HG03108 (cell line): ENCODE results near the gene JMJD4.

Experiments
- ATAC-seq: cut with Tn5 transposase; IDR thresholded peaks from one replicate; pipeline ENCODE4 v1.9.1; 2021; ENCODE audit warnings: moderate library complexity; ENCODE audit not compliant: unreplicated experiment

JMJD4 gene

DNA sequence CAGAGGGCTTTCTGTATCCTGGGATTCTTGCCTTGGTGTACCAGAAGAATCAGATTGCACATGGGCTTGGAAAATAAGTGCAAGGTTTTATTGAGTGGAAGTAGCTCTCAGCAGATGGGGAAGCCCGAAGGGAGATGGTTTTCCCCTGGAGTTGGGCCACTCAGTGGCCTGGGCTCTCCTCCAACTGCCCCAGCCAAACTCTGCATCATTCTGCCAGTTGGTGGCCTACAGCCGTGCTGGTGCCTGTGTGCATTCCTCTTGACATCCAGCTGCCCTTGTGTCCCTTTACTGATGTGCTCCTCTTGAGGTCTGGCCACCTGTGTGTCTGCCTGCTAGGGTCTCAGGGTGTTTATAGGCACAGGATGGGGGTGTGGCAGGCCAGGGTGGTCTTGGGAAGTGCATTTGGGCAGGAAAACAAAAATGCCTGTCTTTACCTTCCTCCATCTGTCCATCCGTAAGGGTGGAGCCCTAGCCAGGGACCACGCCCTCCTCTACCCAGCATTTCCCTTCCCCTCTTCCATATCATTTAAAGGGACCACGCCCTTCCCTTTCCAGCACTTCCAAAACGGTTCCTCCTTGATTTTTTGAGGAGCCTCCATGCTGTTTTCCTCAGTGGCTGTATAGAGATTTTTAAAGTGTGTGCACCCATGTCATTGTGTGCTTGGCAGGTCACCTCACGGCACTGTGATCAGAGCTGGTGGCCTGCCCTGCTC lies 19.1 kb upstream of the JMJD4 start:
- no peak for ATAC-seq

DNA sequence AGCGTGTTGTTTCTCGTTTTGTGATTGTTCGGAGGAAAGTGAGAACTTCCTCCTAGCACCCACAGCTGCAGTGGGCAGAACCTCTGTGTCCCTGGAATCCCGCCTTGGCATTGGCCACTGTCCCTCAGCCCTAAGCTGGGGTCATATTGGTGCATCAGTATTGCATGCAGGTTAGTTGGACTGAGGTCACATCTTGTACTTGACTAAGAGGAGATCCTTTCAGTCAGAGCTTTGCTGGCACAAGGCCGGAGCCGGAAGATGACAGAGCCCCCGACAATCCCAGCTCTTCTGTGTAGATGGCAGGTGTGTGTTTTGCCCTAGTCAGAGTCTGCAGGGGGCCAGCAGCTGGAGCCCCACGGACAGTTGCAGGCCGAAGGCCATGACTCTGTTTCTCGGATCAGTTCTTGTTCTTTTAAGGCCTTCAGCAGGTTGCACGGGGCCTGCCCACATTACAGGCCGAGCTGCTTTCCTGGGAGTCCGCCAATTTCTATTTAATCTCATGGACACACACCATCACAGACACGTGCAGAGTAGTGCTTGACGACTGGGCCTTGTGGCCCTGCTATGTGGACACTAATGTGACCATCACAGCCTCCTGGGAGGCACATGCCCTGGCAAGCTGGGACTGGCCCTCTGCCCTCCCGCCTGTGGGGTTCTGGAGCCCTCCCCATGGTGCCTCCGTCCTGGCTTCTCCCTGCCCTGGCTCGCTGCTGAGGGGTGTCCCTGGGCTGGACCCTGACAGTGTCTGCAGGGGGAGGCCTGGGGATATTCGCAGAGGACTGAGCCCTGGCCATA lies 15.0 kb upstream of the JMJD4 start:
- ATAC-seq: no peak

DNA sequence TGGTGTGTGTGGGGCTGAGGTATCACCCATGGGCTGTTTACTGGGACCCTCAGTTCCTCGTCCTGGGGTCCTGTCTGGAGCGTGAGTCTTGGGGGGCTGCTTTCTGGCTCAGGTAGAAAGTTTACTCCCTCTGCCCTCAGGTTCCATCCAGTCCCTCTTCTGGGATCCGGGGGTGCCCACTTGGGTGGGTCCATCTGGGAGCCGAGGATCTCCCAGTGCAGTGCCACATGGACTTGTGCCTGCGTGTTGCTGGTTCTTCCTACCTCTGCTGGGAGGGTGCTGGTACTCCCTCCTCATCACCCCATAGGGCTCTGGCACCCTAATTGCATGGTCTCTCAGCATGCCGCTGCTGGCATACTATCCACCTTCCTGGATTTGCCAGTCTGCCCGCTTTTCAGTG lies 14.1 kb upstream of the JMJD4 start:
- no peak for ATAC-seq

DNA sequence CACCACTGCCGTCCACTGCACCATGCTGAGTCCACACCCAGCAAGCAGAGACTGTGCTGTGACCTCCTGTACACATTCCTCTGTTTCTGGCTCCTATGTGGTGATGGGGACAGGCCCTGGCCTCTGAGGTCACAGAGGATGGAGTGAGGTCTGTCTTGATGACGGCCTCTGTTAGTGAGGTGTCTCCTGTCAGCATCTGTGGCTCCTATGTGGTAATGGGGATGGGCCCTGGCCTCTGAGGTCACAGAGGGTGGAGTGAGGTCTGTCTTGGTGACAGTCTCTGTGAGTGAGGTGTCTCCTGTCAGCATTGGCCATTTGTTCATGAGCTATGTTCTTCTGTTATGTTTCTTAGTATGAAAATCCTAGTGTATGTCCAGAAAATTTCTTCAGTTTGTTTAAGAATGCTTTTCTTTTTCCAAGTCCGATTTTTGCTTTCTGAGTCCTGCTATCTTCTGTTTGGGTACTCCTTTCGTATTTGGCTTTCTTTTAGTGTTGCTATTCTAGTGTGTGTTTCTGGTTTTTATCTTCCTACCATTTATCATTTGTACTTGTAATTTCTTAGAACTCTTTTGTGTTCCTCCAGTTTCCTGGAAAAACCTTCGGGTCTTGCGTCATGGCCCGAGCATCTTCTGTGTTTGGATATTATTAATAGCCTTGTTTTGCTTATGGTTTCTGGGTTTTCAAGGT lies 13.5 kb upstream of the JMJD4 start:
- no peak for ATAC-seq

DNA sequence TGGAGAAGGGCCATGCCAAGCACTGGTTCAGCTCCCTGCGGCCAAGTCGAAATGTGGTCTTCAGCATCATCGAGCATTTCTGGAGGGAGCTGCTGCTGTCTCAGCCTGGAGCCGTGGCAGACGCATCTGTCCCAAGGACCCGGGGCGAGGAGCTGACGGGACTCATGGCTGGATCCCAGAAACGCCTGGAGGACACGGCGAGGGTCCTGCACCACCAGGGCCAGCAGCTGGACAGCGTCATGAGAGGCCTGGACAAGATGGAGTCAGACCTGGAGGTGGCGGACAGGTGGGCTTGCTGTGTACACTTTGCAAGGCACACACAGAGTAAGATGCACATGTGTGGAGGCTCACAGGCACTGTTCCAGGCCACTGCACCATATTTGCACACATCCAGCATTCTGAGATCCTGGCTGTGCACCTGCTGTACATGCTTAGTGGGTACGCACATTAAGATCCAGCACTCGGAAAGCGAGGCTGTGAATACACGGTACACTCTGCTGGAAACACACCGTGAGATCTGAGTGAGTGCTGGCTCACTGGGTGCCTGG lies 12.9 kb upstream of the JMJD4 start:
- ATAC-seq: no peak

DNA sequence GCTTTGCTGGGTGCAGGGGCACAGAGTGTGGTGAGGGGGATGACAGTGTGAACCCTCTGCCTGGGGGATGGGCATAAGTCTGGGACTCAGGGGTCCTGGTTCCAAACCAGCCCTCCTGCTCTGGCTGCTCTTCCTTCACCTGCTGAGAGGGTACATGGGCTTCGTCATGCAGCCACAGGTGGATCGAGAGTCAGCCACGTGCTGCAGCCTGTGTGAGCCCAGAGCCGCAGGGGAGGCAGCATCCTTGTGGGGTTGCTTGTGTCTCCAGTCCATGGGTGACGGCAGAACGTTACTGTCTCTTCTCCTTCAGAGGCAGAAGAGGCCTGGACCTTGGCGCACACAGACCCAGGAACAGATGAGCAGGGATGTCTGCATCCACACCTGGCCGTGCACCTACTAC lies 12.3 kb upstream of the JMJD4 start:
- ATAC-seq: no peak

DNA sequence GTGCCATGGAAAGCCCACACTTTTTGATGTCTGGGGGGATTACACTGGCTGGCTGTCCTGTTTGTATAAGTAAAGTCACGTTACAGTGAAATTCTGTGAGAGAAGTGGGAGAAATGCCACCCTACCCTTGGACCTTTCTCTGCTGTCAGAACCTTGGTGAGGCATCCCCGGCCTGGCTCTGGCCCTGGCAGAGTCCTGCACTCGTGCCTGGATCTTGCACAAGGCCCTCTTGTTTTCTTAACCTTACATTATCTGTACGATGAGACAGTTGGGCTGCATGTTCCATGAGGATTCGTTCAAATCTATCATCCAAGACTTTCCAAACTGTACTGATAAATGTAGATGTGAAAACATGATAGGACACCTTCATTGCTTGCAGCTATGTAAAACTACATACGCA lies 11.6 kb upstream of the JMJD4 start:
- no peak for ATAC-seq

DNA sequence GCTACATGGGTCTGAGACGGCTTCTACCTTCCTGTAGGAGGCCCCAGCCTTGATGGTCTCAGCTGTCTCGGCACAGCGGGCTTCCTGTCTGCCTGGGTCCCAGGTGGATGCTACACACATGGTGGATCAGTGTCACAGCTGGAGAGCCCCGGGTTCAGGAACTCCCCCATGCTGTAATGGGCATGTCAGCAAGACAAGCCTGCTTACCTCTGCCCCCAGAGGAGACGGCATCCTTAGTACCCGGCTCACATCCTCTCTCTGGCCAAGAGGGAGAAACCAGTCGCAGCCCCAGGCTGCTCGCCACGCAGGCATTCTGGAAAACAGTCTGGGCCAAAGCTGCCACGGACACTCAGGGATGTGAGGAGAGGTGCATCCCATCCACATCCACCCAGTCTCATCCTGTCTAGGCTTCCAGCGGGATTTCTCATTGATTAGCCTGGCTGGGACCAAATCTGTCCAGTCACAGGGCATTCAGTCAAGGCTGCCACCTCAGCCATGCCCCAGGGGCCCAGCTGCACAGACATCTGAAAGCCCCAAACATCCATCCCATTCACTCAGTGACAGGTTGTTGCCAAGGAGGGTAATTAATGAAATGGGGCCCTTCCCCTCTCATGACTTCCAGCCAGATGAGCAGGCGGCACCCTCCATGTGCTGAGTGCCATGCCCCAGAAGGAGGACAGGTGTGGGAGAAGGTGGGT lies 10.6 kb upstream of the JMJD4 start:
- ATAC-seq: no peak

DNA sequence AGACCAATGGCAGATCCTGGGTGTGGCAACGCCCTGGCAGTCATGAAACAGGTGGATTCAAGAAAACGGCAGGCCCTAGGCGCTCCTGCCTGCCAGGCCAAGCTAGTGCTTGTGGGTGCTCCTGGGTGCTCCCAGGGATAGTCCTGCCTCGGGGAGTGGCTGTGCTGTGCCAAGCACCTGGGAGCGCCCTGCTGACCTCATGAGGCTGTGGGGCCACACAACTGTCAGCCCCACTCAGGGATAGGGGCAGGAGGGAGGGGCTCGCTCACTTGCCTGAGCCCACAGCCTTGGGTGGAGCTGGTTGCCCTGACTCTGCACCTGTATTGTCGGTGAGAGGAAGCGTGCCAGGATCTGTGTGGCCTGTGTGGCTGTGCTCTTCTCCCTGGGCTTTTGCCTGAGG lies 9.6 kb upstream of the JMJD4 start:
- no peak for ATAC-seq

DNA sequence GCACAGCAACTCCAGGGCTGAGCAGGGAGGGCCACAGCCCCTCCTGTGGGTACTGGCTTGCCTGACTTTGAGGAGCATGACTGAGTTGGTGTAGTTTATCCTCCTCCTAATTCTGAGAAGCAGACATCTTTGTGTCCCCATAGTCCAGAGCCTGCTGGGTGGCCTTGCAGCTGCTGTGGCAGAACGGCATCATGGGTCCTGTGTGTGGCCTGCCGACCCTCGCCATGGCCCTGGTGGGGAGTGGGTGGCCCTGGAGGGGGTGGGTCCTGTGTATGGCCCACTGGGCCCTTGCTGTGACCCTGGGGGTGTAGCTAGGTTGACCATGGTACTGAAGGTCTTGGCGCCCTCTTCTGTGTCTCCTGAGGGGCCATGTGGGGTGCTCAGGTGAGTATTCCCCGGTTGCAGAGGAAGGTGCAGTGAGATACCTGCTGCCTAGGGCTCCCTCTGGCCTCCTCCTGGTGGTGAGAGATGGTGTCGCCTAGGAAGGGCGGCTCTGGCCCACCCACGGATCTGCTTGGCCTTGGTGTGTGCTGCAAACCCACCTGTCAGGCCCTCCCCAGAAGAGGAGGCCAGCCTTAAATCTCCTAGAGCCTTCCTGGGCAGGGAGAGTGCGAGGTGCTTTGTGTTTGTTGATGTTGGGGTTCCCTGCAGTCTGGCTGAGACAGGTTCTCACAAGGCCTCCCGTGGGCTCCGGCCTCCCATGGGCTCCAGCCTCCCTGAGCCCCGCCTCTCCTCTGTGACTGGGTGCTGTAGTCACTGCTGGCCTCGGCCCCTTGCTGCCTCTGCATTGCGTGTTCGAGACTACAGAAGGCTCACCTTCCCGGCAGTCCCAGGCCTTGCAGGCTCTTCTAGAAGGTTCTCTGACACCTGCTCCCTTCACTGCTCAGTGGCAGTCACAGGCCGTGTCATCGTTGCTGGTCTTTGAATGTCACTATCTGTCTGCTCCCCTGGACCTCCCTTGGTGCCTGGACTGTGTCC lies 7.9 kb upstream of the JMJD4 start:
- no peak for ATAC-seq

DNA sequence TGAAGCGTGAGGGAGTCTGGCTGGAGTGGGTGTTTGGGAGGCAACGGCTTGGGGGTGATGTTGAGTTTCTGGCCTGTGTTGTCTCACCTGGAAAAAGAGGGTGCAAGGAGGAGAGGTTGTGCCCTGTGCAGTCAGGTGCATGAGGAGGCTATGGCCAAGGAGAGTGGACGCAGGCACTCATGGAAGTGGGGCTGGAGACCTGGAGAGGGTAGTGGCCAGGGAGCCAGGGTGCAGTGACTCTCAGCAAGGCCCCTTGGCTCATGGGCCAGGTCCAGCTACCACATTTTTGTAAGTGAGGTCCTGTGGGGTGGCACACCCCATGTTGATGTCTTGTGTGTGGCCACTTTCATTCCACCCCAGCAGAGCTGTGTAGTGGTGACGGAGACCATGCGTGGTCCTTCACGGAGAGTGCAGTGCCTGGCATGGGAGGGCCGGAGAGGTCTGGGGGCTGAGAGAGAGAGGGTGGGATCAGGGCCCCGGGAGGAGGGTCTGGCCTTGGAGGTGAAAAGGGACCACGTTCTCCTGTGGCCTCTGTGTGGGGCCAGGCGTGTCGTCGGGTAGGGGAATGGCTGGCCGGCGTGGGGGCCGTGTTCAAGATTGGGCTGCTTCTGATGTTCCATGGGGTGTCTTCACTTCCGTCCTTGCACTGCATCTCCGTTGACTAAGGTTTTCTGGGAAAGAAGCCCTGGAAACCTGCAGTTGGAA lies 6.2 kb upstream of the JMJD4 start:
- ATAC-seq: no peak

DNA sequence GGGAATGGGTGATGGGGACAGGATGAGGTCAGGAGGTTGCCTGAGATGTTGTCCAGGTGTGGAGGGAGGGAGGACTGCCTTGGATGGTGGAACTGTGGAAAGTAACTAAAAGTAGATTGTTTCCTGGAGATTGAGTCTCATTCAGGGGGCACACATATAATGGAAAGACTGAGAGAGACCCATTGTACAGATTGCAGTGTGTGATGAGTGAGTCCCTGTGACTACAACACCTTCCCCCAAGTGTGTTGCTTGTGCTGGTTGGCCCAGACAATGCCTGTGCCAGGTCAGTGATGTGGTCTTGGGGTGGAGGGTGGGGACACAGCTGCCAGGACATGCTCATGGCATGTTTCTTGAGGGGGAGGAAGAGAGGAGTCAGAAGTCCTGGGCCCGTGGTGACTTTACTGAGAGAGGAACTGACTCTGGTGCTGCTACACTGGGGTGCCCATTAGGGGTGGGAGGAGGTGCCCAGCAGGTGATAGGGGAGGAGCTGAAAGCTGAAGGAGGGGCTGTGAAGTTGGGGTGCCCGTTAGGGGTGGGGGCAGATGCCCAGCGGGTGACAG lies 5.4 kb upstream of the JMJD4 start:
- no peak for ATAC-seq

DNA sequence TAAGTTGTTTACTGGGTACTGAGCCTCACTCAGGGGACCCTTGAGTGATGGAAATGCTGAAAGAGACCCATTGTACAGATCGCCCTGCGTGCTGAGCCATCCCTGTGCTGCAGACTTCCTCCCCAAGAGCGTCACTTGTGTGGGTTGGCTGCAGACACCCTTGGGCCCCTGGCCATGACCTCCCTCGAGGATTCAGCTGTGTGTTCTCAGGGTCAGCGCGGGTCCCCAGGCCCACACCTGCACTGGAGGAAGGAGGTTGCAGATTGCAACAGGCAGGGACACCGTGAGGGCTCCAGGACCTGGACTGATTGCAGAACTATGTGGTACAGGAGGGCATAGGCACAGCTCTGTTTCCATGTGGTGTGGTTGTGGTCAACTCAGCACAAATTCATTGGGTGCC lies 4.5 kb upstream of the JMJD4 start:
- ATAC-seq: no peak

DNA sequence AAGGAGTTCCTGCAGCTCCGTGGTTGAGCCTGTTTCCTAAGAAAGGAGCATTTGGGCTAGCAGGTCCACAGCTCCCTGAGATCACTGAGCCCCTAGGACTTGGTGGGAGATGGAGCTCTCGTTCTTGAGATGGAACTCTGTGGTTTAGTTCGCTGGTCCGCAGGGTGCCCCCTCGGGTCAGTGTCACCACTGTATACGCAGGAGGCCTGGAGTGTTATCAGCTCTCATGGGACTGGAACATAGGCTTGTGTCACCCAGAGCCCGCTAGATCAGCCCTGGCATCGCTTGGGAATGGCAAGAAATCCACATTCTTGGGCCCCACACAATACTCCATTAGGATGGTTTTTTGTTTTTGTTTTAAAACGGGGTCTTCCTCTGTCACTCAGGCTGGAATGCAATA lies 3.7 kb upstream of the JMJD4 start:
- ATAC-seq: no peak

DNA sequence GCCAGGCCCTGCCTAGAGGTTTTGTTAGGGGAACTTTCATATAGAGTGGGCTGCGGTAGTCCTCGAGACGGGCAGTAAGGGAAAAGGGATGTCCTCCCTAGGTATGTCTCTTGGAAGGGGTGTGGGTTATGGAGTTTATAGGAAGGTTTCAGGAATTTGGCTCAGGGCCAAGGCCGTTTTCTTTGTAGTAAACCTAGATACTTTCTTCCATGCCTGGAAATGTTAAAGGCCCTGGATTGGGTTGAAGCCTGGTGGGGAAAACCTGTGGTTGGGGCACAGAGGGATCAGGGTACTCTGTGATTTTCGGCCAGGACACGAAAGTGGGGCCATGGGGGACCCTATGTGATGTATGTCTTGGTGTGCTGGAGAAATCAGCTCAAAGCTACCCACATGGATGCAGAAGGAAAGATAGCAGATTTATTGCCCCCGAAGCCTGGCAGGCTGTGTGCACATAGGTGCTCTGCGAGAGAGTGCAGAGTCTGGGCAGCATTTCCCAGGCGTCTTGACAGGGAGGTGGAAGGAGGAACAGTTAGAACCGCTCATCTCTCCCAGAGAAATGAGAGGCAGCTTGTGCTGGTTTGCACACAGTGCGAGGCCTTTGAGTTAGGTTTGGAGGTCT lies 1.8 kb upstream of the JMJD4 start:
- ATAC-seq: no peak

DNA sequence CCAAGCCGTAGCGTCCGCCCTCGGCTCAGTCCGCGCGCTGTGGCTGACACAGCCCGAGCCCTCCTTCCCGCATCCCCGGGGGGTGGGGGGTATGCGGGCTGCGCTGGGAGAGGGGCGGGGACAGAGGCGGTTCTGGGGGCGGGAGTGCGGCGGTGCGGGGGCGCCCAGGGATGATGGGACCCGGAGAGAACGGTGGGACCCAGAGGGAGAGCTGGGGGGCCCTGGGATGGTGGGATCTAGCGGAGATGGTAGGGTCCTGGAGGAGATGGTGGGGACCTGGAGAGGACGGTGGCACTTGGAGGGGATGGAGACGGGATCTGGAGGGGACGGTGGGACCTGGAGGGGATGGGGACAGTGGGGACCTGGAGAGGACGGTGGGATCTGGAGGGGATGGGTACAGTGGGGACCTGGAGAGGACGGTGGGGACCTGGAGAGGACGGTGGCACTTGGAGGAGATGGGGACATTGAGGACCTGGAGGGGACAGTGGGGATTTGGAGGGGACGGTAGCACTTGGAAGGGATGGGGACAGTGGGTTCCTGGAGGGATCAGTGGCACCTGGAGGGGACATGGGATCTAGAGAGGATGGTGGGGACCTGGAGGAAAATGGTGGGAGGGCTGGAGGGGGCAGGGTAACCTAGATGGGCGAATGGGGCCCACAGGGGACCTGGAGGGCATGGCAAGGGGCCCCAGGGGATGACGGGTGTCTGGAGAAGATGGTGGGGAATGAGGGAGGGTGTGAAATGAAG lies 610 bp upstream of the JMJD4 start:
- no peak for ATAC-seq

DNA sequence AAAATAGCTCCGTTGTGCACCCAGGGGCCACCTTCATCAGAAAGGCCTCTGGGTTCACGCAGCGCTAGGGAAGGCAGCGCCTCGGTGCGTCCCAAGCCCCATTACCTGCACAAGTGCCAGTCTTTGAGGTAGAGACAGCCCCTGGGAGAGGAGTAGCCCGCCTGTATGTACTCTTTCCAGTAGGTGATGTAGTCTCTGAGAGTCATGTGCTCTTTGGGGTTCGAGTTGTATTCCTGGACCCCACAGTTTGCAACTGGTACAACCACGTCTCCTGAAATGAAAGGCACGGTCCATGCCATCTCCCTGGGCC lies 601 bp downstream of the JMJD4 start:
- ATAC-seq: no peak
